Measurements from ENCODE around the gene ESPL1.

DNA sequence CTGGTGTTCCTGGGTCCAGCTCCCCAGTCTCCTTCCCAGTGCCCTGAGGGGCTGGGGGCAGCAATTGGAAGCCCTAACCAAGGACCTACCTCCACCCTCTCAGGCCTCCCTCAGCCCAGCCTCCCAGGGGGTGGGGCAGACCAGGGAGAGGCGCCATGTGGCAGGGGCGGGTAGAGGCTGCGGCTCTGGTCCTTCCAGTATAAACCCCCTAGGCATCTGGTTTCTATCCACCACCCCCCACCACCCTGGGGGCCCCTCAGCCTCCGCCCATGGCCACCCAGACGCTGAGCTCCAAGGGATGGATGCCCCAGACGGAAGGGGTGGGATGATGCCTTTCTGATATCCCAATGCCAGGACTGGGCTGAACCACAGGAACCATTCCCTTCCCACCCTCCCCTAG lies 70.8 kb downstream of the ESPL1 start:
- no peak for TF ChIP-seq SP4 (IDR thresholded peaks at IDR 0.05; ENCODE audit: low read length)
- TF ChIP-seq BCL11A (IDR thresholded peaks at IDR 0.05; ENCODE audit: low read depth in 2 of 2, low read length in 2 of 2), result no peak
- TF ChIP-seq, protein P1, sequence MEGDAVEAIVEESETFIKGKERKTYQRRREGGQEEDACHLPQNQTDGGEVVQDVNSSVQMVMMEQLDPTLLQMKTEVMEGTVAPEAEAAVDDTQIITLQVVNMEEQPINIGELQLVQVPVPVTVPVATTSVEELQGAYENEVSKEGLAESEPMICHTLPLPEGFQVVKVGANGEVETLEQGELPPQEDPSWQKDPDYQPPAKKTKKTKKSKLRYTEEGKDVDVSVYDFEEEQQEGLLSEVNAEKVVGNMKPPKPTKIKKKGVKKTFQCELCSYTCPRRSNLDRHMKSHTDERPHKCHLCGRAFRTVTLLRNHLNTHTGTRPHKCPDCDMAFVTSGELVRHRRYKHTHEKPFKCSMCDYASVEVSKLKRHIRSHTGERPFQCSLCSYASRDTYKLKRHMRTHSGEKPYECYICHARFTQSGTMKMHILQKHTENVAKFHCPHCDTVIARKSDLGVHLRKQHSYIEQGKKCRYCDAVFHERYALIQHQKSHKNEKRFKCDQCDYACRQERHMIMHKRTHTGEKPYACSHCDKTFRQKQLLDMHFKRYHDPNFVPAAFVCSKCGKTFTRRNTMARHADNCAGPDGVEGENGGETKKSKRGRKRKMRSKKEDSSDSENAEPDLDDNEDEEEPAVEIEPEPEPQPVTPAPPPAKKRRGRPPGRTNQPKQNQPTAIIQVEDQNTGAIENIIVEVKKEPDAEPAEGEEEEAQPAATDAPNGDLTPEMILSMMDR (IDR thresholded peaks at IDR 0.05; ENCODE audit: control extremely low read depth in 1 of 3, insufficient read depth in 1 of 3, low read depth in 1 of 3, low read length in 3 of 3), result no peak
